ENCODE data around the gene PIP5K1B.

- TF ChIP-seq CTCF (IDR thresholded peaks at IDR 0.05 in 4 of 5, conservative IDR thresholded peaks at IDR 0.05 in 1 of 5), result no peak
- no peak for TF ChIP-seq POLR2A (IDR thresholded peaks at IDR 0.05)
Observed at GRCh38 chr9:68871236-68871635, 166.2 kb downstream of the PIP5K1B start.
